Measurements from ENCODE around the gene TMEM50A.
"Not testable (repeated sequence)": the region's sequence is repeated elsewhere in the genome, so short reads cannot be mapped to it uniquely, and the experiment has no call there.

TMEM50A gene

DNA sequence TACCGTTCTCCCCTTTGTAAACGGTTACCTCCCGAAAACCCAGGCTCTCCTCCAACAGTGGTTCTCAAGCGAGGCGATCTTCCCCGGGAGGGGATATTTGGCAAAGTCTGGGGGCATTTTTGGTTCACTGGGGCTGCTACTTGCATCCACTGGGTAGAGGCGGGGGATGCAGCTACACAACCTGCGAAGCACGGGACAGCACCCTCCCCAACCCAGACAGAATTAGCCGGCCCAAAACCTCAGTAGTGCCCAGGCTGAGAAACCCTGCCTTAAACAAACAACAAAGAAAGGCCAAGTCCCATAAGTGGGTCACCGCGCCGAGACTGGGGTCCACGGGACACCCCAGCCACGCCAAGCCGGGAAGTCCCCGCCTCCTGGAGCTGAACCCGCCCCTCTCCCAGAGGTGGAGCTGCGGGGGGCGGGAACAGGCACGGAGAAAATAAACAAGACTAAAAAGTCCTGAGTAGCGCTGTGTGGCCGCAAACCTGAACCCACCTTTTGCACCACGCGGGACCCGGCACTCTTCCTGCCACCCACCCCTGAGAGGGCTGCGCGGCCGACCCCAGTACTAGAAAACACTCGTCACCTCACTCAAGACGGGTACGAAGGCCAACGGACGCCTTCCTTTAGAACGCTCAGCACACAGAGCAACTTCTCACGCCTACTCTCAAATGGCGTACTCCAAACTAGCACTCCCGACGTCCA, 499 bp upstream of the TMEM50A start:
- DNase-seq = not testable (repeated sequence)

DNA sequence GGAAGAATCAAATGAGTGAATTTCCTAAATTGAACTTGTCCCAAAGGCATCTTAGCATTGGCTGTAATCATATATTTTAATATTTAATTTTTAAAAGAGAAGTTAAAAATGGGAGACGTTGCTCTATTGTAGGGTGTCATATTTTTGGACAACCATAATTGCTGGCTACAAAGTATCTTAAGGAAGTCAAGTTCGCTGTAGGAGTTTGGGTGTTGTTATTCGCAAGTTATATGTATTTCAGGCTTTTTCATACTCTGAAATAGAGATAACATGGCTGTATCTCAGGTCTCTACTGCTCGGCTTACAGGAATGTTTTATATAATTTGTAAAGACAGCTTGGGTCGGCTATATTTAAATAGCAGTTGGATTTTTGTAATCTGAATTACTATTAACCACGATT, 852 bp downstream of the TMEM50A start:
- DNase-seq = no peak

DNA sequence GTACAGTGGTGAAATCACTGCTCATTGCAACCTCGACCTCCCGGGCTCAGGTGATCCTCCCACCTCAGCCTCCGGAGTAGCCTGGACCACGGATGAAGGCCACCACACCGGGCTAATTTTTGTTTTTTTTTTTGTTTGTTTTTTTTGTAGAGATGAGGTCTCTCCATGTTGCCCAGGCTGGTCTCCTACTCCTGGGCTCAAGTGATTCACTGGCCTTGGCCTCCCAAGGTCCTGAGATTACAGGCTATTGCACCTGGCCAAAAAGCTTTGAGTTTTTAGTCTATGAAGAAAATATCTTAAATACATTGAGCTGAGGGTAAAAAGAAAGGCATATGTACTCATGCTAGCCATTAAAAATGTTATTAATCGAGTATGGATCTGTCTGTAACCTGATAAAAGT, 3.6 kb downstream of the TMEM50A start:
- no peak for DNase-seq

DNA sequence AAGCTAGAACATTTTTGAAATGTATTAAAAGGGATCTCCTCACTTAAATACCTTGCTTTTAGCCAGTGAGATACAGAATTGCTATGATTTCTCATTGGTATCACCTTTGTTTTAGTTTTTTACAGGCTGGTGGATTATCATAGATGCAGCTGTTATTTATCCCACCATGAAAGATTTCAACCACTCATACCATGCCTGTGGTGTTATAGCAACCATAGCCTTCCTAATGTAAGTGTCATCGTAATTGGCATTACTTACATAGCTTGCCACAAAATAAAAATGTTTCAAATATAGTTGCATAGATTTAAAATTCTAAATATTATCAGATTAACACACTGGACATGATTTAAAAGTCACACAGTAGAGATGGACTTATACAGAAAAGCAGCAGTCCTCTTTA, 4.7 kb downstream of the TMEM50A start:
- DNase-seq = no peak

DNA sequence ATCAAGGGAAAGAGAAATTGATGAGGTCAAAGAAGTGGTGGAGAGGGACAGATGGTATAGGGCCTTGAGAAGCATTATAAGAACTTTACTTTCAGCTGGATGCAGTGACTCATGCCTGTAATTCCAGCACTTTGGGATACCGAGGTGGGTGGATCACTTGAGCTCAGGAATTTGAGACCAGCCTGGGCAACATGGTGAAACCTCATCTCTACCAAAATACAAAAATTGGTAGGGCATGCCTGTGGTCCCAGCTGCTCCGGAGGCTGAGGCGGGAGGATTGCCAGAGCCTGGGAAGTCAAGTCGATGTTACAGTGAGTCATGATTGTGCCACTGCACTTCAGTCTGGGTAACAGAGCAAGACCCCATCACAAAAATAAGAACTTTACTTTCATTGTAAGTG, 5.7 kb downstream of the TMEM50A start:
- DNase-seq = no peak

DNA sequence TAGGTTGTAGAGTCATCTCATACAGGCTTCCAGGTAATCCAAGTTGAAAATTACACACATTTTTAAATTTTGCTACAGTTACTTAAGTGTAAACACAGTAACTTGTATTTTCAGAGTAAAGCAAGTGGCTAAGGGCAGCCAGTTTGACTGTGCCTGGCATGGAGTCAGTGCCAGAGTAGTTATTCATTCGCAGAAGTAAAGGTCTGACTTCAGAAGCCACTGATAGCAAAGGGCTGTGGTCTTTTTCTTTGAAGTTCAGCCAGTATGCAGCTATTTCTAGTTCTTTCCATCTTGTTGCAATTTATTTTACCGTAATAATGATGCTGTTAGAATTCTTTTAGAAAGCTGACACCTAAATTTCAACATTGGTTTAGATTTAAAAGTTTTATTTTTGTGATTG, 9.4 kb downstream of the TMEM50A start:
- no peak for DNase-seq

DNA sequence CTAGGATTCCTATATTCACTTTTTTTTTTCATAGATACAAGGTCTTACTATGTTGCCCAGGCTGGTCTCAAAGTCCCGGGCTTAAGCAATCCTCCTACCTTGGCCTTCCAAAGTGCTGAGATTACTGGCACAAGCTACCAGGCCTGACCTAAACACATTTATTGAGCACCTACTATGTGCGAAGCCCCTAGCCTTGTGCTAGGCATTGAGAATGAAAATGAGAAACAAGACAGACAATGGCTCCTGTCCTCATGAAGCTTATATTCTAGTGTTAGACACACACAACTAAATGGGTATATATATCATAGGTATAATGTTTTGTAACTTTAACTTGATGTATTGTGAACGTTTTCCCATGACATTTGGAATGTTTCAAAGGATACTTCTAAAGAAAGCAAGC, 11.5 kb downstream of the TMEM50A start:
- no peak for DNase-seq

DNA sequence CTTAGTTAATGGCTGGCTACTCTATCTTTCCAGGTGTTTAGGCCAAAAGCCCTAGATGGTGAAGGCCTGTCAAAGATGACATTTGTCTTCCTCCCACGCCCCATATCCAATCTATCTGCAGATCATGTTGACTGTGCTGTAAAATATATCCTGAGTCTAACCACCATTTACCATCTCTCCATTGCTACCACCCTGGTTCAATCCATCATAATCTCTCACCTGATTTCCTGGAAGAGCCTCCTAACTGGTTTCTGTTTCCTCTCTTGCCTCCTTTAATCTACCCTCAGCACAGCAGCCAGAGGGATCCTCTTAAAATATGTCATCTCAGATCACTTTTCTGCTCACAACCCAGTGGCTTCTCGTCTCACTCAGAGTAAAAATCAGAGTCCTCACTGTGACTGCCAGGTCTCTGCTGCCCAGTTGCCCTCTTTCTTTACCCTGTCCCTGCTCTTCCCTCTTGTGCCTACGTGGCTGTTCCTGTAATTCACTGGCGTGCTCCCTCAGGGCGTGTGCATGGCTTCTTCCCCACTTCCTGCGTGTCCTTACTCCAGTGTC, 17.8 kb downstream of the TMEM50A start:
- DNase-seq = no peak

DNA sequence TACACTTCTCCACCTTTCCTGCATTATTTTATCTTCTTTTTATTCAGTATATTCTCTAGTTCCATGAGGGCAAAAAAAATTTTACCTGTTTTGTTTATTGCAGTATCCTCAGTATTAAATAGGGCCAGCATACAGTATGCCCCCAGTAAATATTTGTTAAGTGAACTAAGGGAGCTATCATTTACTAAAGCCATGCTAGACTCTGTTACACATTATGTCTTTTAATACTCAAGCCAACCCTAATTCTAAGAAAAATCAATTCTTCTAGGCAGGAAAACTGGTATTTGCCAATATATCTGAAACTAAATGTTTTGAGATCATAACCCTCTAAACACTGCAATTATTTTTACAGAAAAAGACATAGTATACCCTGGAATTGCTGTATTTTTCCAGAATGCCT, 18.3 kb downstream of the TMEM50A start:
- no peak for DNase-seq

DNA sequence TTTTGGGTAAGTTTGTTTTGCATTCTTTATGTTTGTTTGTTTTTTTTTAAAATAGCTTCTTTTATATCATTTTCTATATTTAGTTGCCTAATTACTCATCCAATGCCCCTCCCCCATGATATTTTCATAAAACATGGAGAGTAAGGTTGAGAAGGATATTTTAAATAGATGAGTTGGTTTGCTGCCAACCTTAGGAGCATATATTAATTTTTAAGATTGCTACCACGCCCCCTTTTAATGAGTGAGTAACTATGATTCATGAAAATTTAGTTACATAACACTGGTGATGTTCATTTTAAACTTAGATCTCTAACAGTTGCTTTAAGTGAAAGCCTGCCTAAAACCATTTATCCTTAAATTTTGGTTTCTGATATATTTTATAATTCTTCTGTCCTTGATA, 18.7 kb downstream of the TMEM50A start:
- DNase-seq = no peak

DNA sequence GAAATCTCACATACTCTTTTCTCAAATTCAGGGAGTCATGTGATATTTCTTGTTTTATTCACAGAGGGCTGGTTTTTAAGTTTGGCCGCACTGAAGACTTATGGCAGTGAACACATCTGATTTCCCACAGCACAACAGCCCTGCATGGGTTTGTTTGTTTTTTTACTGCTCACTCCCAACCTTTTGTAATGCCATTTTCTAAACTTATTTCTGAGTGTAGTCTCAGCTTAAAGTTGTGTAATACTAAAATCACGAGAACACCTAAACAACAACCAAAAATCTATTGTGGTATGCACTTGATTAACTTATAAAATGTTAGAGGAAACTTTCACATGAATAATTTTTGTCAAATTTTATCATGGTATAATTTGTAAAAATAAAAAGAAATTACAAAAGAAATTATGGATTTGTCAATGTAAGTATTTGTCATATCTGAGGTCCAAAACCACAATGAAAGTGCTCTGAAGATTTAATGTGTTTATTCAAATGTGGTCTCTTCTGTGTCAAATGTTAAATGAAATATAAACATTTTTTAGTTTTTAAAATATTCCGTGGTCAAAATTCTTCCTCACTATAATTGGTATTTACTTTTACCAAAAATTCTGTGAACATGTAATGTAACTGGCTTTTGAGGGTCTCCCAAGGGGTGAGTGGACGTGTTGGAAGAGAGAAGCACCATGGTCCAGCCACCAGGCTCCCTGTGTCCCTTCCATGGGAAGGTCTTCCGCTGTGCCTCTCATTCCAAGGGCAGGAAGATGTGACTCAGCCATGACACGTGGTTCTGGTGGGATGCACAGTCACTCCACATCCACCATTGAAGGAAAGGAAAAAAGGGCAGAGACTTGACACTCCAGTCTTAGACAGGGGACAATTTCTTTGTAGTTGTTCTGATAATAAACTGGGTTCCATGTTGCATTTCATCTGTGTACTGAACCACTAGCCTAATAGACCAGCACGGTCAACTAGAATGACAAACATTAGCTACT, 22.8 kb downstream of the TMEM50A start:
- DNase-seq = no peak

DNA sequence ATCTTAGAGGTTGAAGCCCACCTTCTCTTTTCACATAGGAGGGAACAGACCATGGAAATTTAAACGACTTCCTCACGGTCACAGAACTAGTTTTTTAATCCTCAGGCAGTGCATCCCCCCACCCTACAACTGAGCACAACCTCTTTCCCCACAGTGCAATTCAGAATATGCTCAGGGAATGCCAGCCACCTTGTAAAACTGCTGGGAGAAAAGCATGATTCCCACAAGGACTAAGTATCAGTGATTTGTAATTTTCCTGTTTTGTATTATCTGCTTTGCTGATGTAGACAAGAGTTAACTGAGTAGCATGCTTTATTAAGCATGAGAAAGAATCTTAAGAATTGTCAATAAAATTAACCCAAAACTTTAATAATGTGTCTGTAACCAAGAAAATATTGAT, 23.8 kb downstream of the TMEM50A start:
- DNase-seq = no peak

DNA sequence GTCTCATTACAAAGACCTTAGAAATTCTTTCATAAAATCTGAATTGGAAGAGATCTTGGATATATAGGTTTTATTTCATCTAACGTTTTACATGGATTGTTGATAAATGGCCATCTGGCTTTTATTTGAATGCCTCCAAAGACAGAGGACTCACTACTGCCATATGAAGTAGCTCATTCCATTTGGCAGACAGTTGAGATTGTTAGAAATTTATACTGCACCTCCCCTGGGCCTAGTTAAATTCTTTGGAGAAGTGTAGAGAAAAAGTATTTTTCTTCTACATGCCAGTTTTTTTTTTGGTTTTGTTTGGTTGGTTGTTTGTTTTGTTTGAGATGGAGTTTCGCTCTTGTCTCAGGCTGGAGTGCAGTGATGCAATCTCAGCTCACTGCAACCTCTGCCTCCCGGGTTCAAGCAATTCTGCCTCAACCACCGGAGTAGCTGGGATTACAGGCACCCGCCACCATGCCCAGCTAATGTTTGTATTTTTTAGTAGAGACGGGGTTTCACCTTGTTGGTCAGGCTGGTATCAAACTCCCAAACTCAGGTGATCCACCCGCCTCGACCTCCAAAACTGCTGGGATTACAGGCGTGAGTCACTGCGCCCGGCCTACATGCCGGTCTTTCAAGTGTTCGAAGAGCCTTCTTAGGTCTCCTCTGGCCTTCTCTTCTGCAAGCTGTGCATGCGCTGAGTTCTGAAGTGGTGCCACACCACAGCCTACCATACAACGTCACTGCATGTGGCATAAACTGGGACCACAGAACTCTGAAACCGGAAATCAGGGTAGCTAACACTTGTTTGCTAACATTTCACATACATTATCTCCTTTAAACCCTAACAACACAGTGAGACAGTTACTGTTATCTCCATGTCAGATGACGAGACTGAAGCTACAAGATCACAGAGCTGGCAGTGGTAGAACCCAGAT, 24.8 kb downstream of the TMEM50A start:
- DNase-seq = not testable (repeated sequence)

DNA sequence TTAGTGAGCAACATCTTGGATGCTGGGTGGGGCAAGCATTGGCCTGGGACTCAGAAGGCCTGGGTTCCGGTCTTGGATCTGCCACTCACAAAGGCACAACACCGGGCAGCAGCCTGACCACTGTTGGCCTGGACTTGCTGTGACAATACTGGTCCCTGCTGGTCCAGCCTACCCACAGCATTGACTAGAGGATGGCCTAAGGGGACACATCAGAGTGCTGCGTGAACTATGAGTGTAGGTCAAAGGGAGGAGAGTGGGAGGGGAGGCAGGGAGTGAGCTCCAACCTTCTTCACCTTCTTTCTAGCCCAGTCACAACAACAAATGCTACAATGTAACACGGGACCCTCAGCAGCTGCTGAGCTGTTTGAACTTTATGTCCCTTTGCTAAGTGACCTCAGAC, 31.1 kb downstream of the TMEM50A start:
- no peak for DNase-seq

DNA sequence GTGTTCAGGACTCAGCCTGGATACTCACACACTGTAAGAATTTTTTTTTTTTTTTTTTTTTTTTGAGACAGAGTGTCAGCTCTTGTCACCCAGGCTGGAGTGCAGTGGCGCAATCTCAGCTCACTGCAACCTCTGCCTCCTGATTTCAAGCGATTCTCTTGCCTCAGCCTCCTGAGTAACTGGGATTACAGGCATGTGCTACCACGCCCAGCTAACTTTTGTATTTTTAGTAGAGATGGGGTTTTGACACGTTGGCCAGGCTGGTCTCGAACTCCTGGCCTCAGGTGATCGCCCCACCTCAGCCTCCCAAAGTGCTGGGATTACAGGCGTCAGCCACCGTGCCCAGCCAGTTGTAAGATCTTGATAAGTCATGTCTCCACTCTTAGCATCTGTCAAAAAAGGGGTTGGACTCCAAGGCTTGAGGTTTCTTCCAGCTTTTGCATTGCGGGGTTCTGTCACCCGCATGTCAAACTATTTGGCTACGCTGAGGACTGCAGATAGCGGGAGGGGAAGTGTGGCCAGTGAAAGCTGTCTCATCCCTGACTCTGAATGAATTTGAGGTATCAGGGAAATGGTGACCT, 31.6 kb downstream of the TMEM50A start:
- not testable (repeated sequence) for DNase-seq

DNA sequence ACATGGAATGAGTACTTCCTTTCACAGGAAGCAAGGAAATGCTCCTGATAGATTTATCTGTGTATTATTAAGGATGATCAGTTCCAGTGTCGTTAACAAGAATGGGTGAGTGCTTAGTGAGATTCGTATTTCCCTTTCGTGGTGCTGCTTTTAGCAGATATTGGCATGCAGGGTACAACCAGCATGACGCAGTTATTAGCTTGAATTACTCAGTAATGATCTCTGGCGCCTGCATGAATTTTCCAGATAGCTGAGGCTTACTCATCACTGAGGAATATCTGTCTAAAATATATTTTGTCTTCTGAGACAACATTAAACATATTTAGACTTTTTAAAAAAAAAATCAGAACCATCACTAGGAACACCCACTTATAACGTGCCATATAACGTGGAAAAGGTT, 33.6 kb downstream of the TMEM50A start:
- not testable (repeated sequence) for DNase-seq

DNA sequence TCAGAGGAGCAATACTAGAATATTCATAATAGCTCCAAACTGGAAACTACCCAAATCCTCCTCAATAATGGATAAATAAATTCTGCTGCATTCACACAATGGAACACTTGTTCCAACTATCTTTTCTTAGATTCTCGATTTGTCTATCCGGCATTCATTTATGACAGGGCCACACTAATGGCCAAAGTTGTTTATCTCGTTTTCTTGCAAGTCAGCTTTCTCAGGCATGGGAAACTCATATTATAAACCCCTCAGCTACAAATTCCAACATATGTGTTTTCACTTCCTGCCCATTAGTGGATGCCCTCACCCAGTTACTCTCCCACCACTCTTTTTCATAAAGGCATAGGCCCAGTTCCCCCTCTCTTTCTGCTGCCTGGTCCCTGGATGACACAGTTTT, 40.2 kb downstream of the TMEM50A start:
- DNase-seq = not testable (repeated sequence)

DNA sequence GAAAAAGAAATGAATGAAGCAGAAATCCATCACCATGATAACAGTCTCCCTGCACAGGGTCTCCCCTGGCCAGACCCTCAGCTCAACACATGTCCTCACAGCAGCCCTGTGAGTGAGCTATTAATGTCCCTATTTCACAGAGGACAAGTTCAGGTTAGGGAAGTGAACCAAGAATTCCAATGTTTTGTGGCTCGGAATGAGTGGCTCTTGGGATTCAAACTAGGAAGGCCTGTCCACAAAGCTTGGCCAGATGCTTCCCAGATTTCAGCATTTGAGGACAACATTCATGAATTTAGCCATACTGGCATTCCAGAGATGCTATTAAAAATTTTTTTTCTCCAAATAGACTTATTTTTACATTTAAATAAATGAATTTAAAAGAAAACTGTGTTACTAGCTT, 44.4 kb downstream of the TMEM50A start:
- not testable (repeated sequence) for DNase-seq

DNA sequence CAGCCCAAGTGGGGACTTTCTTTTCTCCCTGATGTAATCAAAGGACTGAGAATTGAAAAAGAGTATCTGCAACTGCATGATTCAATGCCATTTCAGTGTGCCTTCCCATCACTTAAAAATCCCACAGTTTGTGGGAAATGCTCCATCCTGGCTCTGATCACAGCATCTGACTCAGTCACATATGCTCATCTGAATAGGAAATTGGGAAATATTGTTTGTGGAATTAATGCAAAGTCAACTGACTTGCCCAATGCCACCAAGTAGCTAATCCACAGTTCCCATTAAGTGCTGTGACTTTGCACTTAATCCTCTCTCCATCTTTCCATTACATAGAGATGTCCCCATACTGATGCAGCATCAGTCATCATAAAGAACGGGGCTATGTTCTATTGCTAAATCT, 45.0 kb downstream of the TMEM50A start:
- DNase-seq = not testable (repeated sequence)

DNA sequence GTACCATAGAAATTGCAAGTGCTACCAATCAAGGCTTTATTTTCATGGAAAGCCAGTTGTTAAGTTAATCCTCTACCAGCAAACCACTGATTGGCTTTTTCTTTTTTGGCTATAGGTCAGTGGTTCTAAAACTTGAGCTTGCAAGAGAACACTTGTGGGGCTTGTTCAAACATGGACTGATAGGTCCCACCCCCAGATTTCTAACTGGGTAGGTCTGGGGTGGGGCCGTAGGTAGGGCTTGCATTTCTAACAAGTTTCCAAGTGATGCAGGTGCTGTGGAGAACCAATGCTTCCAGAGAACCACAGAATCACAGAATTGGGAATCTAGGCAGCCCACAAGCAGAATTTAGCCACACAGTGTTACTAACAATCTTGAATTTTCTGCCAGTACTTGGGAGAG, 45.7 kb downstream of the TMEM50A start:
- DNase-seq = not testable (repeated sequence)

DNA sequence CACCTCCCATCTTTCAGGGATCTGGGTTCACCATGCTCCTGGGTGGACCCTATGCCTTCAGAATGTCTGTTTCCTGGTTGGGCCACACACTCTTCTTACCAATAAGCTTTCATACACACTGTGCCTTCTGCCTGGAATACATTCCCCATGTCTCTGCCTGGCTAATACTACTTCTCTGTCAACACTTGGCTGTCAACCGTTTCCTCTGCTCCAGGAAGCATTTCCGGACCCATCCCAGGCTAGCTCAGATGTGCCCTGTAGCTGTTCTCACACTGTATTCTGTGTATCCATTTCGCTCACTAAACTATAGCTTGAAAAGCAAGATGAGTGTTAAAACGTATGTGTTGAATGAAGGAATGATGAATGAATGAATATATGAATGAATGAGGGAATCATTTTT, 49.0 kb downstream of the TMEM50A start:
- not testable (repeated sequence) for DNase-seq

DNA sequence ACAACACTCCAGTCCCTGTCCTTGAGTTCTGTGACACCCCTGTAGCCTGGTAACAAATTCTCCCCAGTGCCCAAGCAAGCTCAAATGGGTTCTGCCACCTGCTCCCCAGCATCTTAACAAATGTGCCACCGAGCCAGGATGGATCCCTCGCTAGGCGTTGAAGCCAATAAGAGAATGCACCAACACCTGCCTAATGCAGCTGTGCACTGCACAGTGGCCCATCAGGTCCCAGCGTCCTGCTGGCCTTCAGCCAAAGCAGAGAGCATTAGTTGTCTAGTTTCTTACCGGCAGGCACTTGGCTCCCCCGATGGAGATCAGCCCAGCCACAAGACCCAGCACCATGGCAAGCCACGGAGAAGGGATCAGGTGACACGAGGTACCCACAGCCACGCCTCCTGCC, 50.6 kb downstream of the TMEM50A start:
- peak; percentile 79 for DNase-seq

All from NCI-H1105 (cell line).